Measurements from ENCODE around the gene THOP1. TPM values are rescaled to one million over a fixed set of nuclear protein-coding genes. Genes with fewer than 3 reads are reported as not detected.

Gene THOP1
- polyA plus RNA-seq, 3 donors, result 13.4 to 17.6 (median 14.6) TPM

DNA sequence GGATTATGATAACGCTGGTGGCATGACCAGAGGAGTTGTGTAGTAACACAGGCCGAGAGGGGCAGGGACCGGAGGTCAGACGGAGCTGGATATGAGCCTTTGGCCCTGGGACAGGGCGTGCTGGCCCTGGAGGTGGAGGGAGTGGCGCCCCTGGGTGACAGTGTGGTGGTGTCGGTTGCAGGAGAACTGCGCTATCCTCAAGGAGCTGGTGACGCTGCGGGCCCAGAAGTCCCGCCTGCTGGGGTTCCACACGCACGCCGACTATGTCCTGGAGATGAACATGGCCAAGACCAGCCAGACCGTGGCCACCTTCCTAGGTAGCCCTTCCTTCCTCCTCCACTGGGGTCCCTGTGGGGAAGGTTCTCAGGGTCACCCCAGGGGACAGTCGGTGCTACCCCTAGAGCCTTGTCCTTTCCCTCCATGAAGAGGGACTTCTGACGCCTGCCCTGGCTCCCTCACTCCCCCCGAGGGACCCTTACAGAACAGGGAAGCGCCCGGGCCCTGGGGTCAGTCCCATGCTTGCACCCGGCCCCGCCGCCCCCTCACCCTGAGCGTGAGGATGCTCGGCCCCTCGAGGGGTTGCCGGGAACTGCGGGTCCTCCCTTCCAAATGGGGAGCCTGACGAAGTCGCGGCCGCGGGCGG lies 21.6 kb downstream of the THOP1 start:
- Histone ChIP-seq H3K79me2 (ENCODE audit: insufficient read depth, low read length) (no peaks in the 10 kb centered on the region), H3K9ac (ENCODE audit: insufficient read depth, low read length, poor library complexity, severe bottlenecking) (no peak overlapping the region), H2AFZ (ENCODE audit: insufficient read depth, low read depth, low read length, poor library complexity, severe bottlenecking) (no peak overlapping the region), H3K36me3 (replicated peaks in 1 of 2; ENCODE audit: control insufficient read depth in 1 of 2, insufficient read depth in 2 of 2, low read length in 2 of 2) (peaks cover 36 to 44% of the 10 kb centered on the region in 2 donors), H3K4me1 (ENCODE audit: control insufficient read depth in 1 of 2, insufficient read depth in 2 of 2, low read length in 2 of 2) (no peaks in the 10 kb centered on the region), H3K4me3 (replicated peaks in 1 of 3; ENCODE audit: low read depth in 2 of 3, low read length in 3 of 3) (no peak overlapping the region), H3K27ac (ENCODE audit: low read depth in 1 of 2, low read length in 2 of 2) (no peak overlapping the region), H4K20me1 (ENCODE audit: insufficient read depth, low read length) (no peaks in the 10 kb centered on the region), H3K9me3 (replicated peaks in 1 of 2; ENCODE audit: control insufficient read depth in 1 of 2, insufficient read depth in 1 of 2, low read length in 2 of 2) (no peaks in the 10 kb centered on the region), H3K4me2 (replicated peaks; ENCODE audit: extremely low read depth, low read length, poor library complexity, severe bottlenecking) (no peak overlapping the region), H3K27me3 (ENCODE audit: control insufficient read depth in 2 of 2, insufficient read depth in 2 of 2, low read length in 2 of 2) (no peaks in the 10 kb centered on the region)
- DNase-seq, result no peak
- Mint-ChIP-seq H3K27ac (no peak overlapping the region), H3K9me3 (peaks cover 0 to 4% (median 0%) of the 10 kb centered on the region in 7 donors), H3K36me3 (peaks cover 36 to 66% of the 10 kb centered on the region in 2 donors), H3K4me3 (no peak overlapping the region), H3K27me3 (ENCODE audit: low read depth in 3 of 3) (peaks cover 0 to 2% (median 0%) of the 10 kb centered on the region in 3 donors), H3K4me1 (no peaks in the 10 kb centered on the region)
- intact Hi-C loops (cut with micrococcal nuclease), result no loop called here
- TF ChIP-seq, protein P1, sequence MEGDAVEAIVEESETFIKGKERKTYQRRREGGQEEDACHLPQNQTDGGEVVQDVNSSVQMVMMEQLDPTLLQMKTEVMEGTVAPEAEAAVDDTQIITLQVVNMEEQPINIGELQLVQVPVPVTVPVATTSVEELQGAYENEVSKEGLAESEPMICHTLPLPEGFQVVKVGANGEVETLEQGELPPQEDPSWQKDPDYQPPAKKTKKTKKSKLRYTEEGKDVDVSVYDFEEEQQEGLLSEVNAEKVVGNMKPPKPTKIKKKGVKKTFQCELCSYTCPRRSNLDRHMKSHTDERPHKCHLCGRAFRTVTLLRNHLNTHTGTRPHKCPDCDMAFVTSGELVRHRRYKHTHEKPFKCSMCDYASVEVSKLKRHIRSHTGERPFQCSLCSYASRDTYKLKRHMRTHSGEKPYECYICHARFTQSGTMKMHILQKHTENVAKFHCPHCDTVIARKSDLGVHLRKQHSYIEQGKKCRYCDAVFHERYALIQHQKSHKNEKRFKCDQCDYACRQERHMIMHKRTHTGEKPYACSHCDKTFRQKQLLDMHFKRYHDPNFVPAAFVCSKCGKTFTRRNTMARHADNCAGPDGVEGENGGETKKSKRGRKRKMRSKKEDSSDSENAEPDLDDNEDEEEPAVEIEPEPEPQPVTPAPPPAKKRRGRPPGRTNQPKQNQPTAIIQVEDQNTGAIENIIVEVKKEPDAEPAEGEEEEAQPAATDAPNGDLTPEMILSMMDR (IDR thresholded peaks at IDR 0.05), result no peak
- 98% methylated on average over 32 of the region's 34 CpGs for WGBS (ENCODE audit: insufficient coverage)

DNA sequence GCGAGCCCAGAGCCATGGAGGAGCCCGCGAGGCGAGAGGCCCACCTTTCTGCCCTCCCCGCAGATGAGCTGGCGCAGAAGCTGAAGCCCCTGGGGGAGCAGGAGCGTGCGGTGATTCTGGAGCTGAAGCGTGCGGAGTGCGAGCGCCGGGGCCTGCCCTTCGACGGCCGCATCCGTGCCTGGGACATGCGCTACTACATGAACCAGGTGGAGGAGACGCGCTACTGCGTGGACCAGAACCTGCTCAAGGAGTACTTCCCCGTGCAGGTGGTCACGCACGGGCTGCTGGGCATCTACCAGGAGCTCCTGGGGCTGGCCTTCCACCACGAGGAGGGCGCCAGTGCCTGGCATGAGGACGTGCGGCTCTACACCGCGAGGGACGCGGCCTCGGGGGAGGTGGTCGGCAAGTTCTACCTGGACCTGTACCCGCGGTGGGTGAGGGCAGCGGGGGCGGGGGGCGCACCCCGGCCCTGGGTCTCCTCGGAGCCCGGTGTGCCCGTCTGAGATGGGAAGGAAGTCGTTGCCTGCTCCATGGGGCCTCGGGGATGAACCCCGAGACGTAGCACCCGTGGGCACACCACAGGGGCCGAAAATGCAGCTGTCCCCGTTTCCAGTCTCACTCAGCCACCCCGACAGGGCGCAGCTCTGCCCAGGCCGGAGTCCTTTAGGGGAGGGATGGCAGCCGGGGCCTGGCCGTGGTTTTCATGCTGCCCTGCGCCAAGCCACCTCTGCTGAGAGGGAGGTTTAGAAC lies 22.3 kb downstream of the THOP1 start:
- H3K4me1 ChIP-seq (ENCODE audit: control insufficient read depth in 1 of 2, insufficient read depth in 2 of 2, low read length in 2 of 2), result no peaks in the 10 kb centered on the region
- no peak overlapping the region for H3K4me3 ChIP-seq (replicated peaks in 1 of 3; ENCODE audit: low read depth in 2 of 3, low read length in 3 of 3)
- H3K27me3 ChIP-seq (ENCODE audit: control insufficient read depth in 2 of 2, insufficient read depth in 2 of 2, low read length in 2 of 2), result no peaks in the 10 kb centered on the region
- Mint-ChIP-seq H3K27me3 (ENCODE audit: low read depth in 3 of 3) (peaks cover 0 to 2% (median 2%) of the 10 kb centered on the region in 3 donors), H3K36me3 (peaks cover 36 to 65% of the 10 kb centered on the region in 2 donors), H3K4me3 (no peak overlapping the region), H3K27ac (no peak overlapping the region), H3K4me1 (no peaks in the 10 kb centered on the region), H3K9me3 (peaks cover 0 to 3% (median 0%) of the 10 kb centered on the region in 7 donors)
- intact Hi-C loops (cut with micrococcal nuclease), result no loop called here
- no peak overlapping the region for H2AFZ ChIP-seq (ENCODE audit: insufficient read depth, low read depth, low read length, poor library complexity, severe bottlenecking)
- no peaks in the 10 kb centered on the region for H4K20me1 ChIP-seq (ENCODE audit: insufficient read depth, low read length)
- TF ChIP-seq, protein P1 (IDR thresholded peaks at IDR 0.05), result no peak
- H3K79me2 ChIP-seq (ENCODE audit: insufficient read depth, low read length), result no peaks in the 10 kb centered on the region
- peaks cover 36 to 41% of the 10 kb centered on the region in 2 donors for H3K36me3 ChIP-seq (replicated peaks in 1 of 2; ENCODE audit: control insufficient read depth in 1 of 2, insufficient read depth in 2 of 2, low read length in 2 of 2)
- no peak overlapping the region for H3K27ac ChIP-seq (ENCODE audit: low read depth in 1 of 2, low read length in 2 of 2)
- DNase-seq, result no peak
- WGBS (ENCODE audit: insufficient coverage), result 96% methylated on average over 51 of the region's 56 CpGs
- no peak overlapping the region for H3K4me2 ChIP-seq (replicated peaks; ENCODE audit: extremely low read depth, low read length, poor library complexity, severe bottlenecking)
- no peaks in the 10 kb centered on the region for H3K9me3 ChIP-seq (replicated peaks in 1 of 2; ENCODE audit: control insufficient read depth in 1 of 2, insufficient read depth in 1 of 2, low read length in 2 of 2)
- H3K9ac ChIP-seq (ENCODE audit: insufficient read depth, low read length, poor library complexity, severe bottlenecking), result no peak overlapping the region
